Naive thymus-derived CD8-positive, alpha-beta T cell (primary cell): Measurements from ENCODE around the gene ARHGAP4. TPM values are rescaled to one million over a fixed set of nuclear protein-coding genes. Genes with fewer than 3 reads are reported as not detected.

ENCODE experiments used
- ATAC-seq, 2 donors: fragments of 150-1000 bp; cut with Tn5 transposase in 1 of 2; sonication (Bioruptor Pico), chemical (Tn5 transposase) in 1 of 2; 1 replicate in 1 of 2; 2 replicates in 1 of 2; pipeline ENCODE4 v1.10.0; 2021; ENCODE audit warnings: mild to moderate bottlenecking in 2 of 2, moderate library complexity in 2 of 2
- POLR2A ChIA-PET: fragments of 350-600 bp; sonication (Branson Sonifier 250); formaldehyde crosslinking; loops from one replicate; lab custom pipeline; 2021; ENCODE audit warnings: antibody characterized with exemption; lab: Charles Lee
- DNase-seq, 10 donors: peaks; one replicate each; pipeline versions ENCODE4 v3.0.0 to v3.0.0-alpha.2; 2020 to 2022
- H3K27ac Mint-ChIP-seq, 10 donors: one replicate each; pipeline ENCODE4 v1.8.0; 2020 to 2022; ENCODE audit warnings: mild to moderate bottlenecking in 10 of 10, mixed read lengths in 10 of 10, moderate library complexity in 4 of 10, inconsistent platforms in 1 of 10
- H3K27me3 Mint-ChIP-seq, 5 donors: one replicate each; pipeline ENCODE4 v1.8.0; 2021 to 2022; ENCODE audit warnings: mixed read lengths in 5 of 5
- H3K36me3 Mint-ChIP-seq, 3 donors: one replicate each; pipeline ENCODE4 v1.8.0; 2020 to 2022; ENCODE audit warnings: mixed read lengths in 3 of 3, mild to moderate bottlenecking in 2 of 3, inconsistent platforms in 1 of 3
- H3K4me1 Mint-ChIP-seq, 4 donors: one replicate each; pipeline ENCODE4 v1.8.0; 2021 to 2022; ENCODE audit warnings: mixed read lengths in 4 of 4
- H3K4me3 Mint-ChIP-seq, 10 donors: one replicate each; pipeline ENCODE4 v1.8.0; 2020 to 2022; ENCODE audit warnings: mild to moderate bottlenecking in 10 of 10, mixed read lengths in 10 of 10, moderate library complexity in 6 of 10, inconsistent platforms in 1 of 10
- H3K9me3 Mint-ChIP-seq, 9 donors: one replicate each; pipeline ENCODE4 v1.8.0; 2020 to 2022; ENCODE audit warnings: mixed read lengths in 9 of 9, mild to moderate bottlenecking in 3 of 9, inconsistent platforms in 1 of 9, moderate library complexity in 1 of 9
- polyA plus RNA-seq, 3 donors: library from polyadenylated mRNA; unstranded; fragments of 300-500 nt; fragmentation: Illumina TruSeq; gene quantifications; one replicate each; pipeline ENCODE4 v1.2.3, GENCODE V29; 2021
- total RNA-seq, 8 experiments: library from RNA in 2 of 8; stranded (reverse) in 2 of 8; gene quantifications; one replicate each; pipeline ENCODE4 v1.2.3 and lab custom pipeline; 2021 to 2026

The ARHGAP4 gene
- total and polyA plus RNA-seq, 5 experiments from 2014 or later = 58.9 to 353 (median 112) TPM

- H3K4me3 Mint-ChIP-seq = peak overlapping the region; percentile 82 to 95 (median 93)
- H3K27me3 Mint-ChIP-seq = no peaks in the 10 kb centered on the region
- DNase-seq (no peak), ATAC-seq (no peak)
- POLR2A ChIA-PET = interaction anchor here (0.7 to 17.6 kb wide), 5 partner anchors 11 to 129 kb away, joined by 3 to 388 read pairs (median 48); partner anchors contain the start of genes AVPR2, IDH3G, NAA10 and RENBP
- H3K4me1 Mint-ChIP-seq = peaks cover 8 to 43% (median 36%) of the 10 kb centered on the region in 4 donors
- H3K9me3 Mint-ChIP-seq = no peaks in the 10 kb centered on the region
- H3K36me3 Mint-ChIP-seq = peaks cover 0 to 19% (median 5%) of the 10 kb centered on the region in 3 donors
- peak overlapping the region; percentile 86 to 99 (median 94) for H3K27ac Mint-ChIP-seq
Measured at GRCh38 chrX:153922932-153923857, 2.9 kb downstream of the ARHGAP4 start.

GRCh38 chrX:153921511-153922446 is 4.3 kb downstream of the ARHGAP4 start:
- DNase-seq = no peak
- POLR2A ChIA-PET = interaction anchor here (0.6 to 17.6 kb wide), 5 partner anchors 13 to 127 kb away, joined by 3 to 388 read pairs (median 48); partner anchors contain the start of genes AVPR2, IDH3G, NAA10 and RENBP
- Mint-ChIP-seq H3K4me3 (peak overlapping the region; percentile 74 to 95 (median 92)), H3K4me1 (peaks cover 4 to 45% (median 35%) of the 10 kb centered on the region in 4 donors), H3K27ac (peak overlapping the region; percentile 40 to 96 (median 82)), H3K36me3 (peaks cover 0 to 30% (median 5%) of the 10 kb centered on the region in 3 donors), H3K27me3 (no peaks in the 10 kb centered on the region), H3K9me3 (no peaks in the 10 kb centered on the region)
- no peak for ATAC-seq

- H3K4me3 Mint-ChIP-seq = peak overlapping the region in 1 of 10 donors; percentile 82
Measured at GRCh38 chrX:153921070-153921469, 5.0 kb downstream of the ARHGAP4 start.

GRCh38 chrX:153920546-153920945 is 5.5 kb downstream of the ARHGAP4 start:
- Mint-ChIP-seq H3K4me3 (no peak overlapping the region), H3K36me3 (peaks cover 0 to 40% (median 5%) of the 10 kb centered on the region in 3 donors), H3K4me1 (peaks cover 7 to 51% (median 32%) of the 10 kb centered on the region in 4 donors), H3K9me3 (no peaks in the 10 kb centered on the region), H3K27ac (peak overlapping the region in 1 of 10 donors; percentile 58), H3K27me3 (no peaks in the 10 kb centered on the region)
- no peak for DNase-seq
- no peak for ATAC-seq
- POLR2A ChIA-PET = interaction anchor here (0.8 to 17.6 kb wide), 3 partner anchors 13 to 126 kb away, joined by 3 to 388 read pairs (median 144); partner anchors contain the start of genes AVPR2, IDH3G, RENBP and SSR4

More at GRCh38 chrX:153921070-153921469, 5.0 kb downstream of the ARHGAP4 start:
- Mint-ChIP-seq H3K27me3 (no peaks in the 10 kb centered on the region), H3K4me1 (peaks cover 5 to 46% (median 33%) of the 10 kb centered on the region in 4 donors), H3K27ac (peak overlapping the region in 1 of 10 donors; percentile 48), H3K36me3 (peaks cover 0 to 35% (median 5%) of the 10 kb centered on the region in 3 donors), H3K9me3 (no peaks in the 10 kb centered on the region)
- no peak for DNase-seq
- POLR2A ChIA-PET = interaction anchor here (0.8 to 17.6 kb wide), 3 partner anchors 14 to 127 kb away, joined by 3 to 388 read pairs (median 144); partner anchors contain the start of genes AVPR2, IDH3G, RENBP and SSR4
- ATAC-seq = no peak

- DNase-seq = no peak
- POLR2A ChIA-PET = interaction anchor here (0.5 to 0.7 kb wide), 2 partner anchors 19 to 26 kb away, joined by 4 to 5 read pairs; no protein-coding TSS in a partner anchor
- peak overlapping the region in 5 of 10 donors; percentile 33 to 72 (median 62) for H3K27ac Mint-ChIP-seq
- no peaks in the 10 kb centered on the region for H3K9me3 Mint-ChIP-seq
- H3K4me1 Mint-ChIP-seq = peaks cover 5 to 52% (median 27%) of the 10 kb centered on the region in 4 donors
- no peaks in the 10 kb centered on the region for H3K27me3 Mint-ChIP-seq
- peak overlapping the region in 1 of 10 donors; percentile 50 for H3K4me3 Mint-ChIP-seq
- ATAC-seq = no peak
- peaks cover 0 to 47% (median 5%) of the 10 kb centered on the region in 3 donors for H3K36me3 Mint-ChIP-seq
Measured at GRCh38 chrX:153919281-153919680, 6.8 kb downstream of the ARHGAP4 start.

GRCh38 chrX:153917869-153918268 is 8.2 kb downstream of the ARHGAP4 start:
- H3K27ac Mint-ChIP-seq = peak overlapping the region in 1 of 10 donors; percentile 51
- peaks cover 0 to 52% (median 5%) of the 10 kb centered on the region in 3 donors for H3K36me3 Mint-ChIP-seq
- H3K9me3 Mint-ChIP-seq = no peaks in the 10 kb centered on the region
- POLR2A ChIA-PET = interaction anchor here (0.7 to 1.3 kb wide), 4 partner anchors 8 to 49 kb away, joined by 3 to 4 read pairs (median 4); partner anchors contain the start of gene ARHGAP4
- H3K4me1 Mint-ChIP-seq = peaks cover 5 to 42% (median 14%) of the 10 kb centered on the region in 4 donors
- H3K4me3 Mint-ChIP-seq = no peak overlapping the region
- ATAC-seq (no peak), DNase-seq (no peak)
- no peaks in the 10 kb centered on the region for H3K27me3 Mint-ChIP-seq

- Mint-ChIP-seq H3K4me1 (peaks cover 5 to 30% (median 7%) of the 10 kb centered on the region in 4 donors), H3K36me3 (peaks cover 0 to 55% (median 5%) of the 10 kb centered on the region in 3 donors), H3K27ac (peak overlapping the region in 2 of 10 donors; percentile 22 to 59), H3K27me3 (no peaks in the 10 kb centered on the region), H3K4me3 (no peak overlapping the region), H3K9me3 (peaks cover 0 to 3% (median 0%) of the 10 kb centered on the region in 9 donors)
- no peak for ATAC-seq
- no peak for DNase-seq
- POLR2A ChIA-PET = interaction anchor here (1.2 kb wide), 1 partner anchor 10 kb away, joined by 3 read pairs; the partner anchor contains the start of gene AVPR2
Measured at GRCh38 chrX:153913701-153914100, 12.4 kb downstream of the ARHGAP4 start.

GRCh38 chrX:153913211-153913610 is 12.9 kb downstream of the ARHGAP4 start:
- Mint-ChIP-seq H3K36me3 (peaks cover 0 to 55% (median 5%) of the 10 kb centered on the region in 3 donors), H3K27me3 (no peaks in the 10 kb centered on the region), H3K27ac (no peak overlapping the region), H3K9me3 (peaks cover 0 to 3% (median 0%) of the 10 kb centered on the region in 9 donors), H3K4me1 (peaks cover 5 to 30% (median 7%) of the 10 kb centered on the region in 4 donors), H3K4me3 (no peak overlapping the region)
- DNase-seq = no peak
- ATAC-seq = no peak
- POLR2A ChIA-PET = interaction anchor here (1.2 to 11.6 kb wide), 2 partner anchors 9 to 11 kb away, joined by 3 to 144 read pairs; partner anchors contain the start of genes ARHGAP4 and AVPR2

- peak overlapping the region in 6 of 10 donors; percentile 8 to 69 (median 52) for H3K4me3 Mint-ChIP-seq
- POLR2A ChIA-PET = interaction anchor here (1.2 to 11.6 kb wide), 3 partner anchors 13 to 186 kb away, joined by 3 to 144 read pairs (median 4); partner anchors contain the start of gene ARHGAP4
- peaks cover 5 to 28% (median 7%) of the 10 kb centered on the region in 4 donors for H3K4me1 Mint-ChIP-seq
- DNase-seq = peak in 2 of 10 donors; percentile 49 to 50
- H3K36me3 Mint-ChIP-seq = peaks cover 0 to 46% (median 5%) of the 10 kb centered on the region in 3 donors
- ATAC-seq = peak; percentile 84 to 89
- H3K27me3 Mint-ChIP-seq = no peaks in the 10 kb centered on the region
- H3K27ac Mint-ChIP-seq = peak overlapping the region; percentile 51 to 93 (median 73)
- peaks cover 0 to 3% (median 0%) of the 10 kb centered on the region in 9 donors for H3K9me3 Mint-ChIP-seq
Measured at GRCh38 chrX:153911798-153912197, 14.3 kb downstream of the ARHGAP4 start.

- H3K4me1 Mint-ChIP-seq = peaks cover 7 to 31% (median 18%) of the 10 kb centered on the region in 4 donors
- no peak overlapping the region for H3K4me3 Mint-ChIP-seq
- peaks cover 0 to 36% (median 5%) of the 10 kb centered on the region in 3 donors for H3K36me3 Mint-ChIP-seq
- H3K9me3 Mint-ChIP-seq = peaks cover 0 to 3% (median 0%) of the 10 kb centered on the region in 9 donors
- POLR2A ChIA-PET = interaction anchor here (0.7 to 11.6 kb wide), 4 partner anchors 14 to 46 kb away, joined by 3 to 144 read pairs (median 4); partner anchors contain the start of gene ARHGAP4
- DNase-seq (no peak), ATAC-seq (no peak)
- H3K27ac Mint-ChIP-seq = no peak overlapping the region
- H3K27me3 Mint-ChIP-seq = no peaks in the 10 kb centered on the region
Measured at GRCh38 chrX:153910446-153910845, 15.6 kb downstream of the ARHGAP4 start.

- peaks cover 0 to 3% (median 0%) of the 10 kb centered on the region in 9 donors for H3K9me3 Mint-ChIP-seq
- peaks cover 7 to 34% (median 20%) of the 10 kb centered on the region in 4 donors for H3K4me1 Mint-ChIP-seq
- peaks cover 0 to 35% (median 5%) of the 10 kb centered on the region in 3 donors for H3K36me3 Mint-ChIP-seq
- POLR2A ChIA-PET = interaction anchor here (1.0 to 11.6 kb wide), 4 partner anchors 8 to 32 kb away, joined by 4 to 144 read pairs (median 4); partner anchors contain the start of gene ARHGAP4
- no peaks in the 10 kb centered on the region for H3K27me3 Mint-ChIP-seq
- no peak for ATAC-seq
- peak overlapping the region in 1 of 10 donors; percentile 55 for H3K27ac Mint-ChIP-seq
- DNase-seq = no peak
- peak overlapping the region in 1 of 10 donors; percentile 26 for H3K4me3 Mint-ChIP-seq
Measured at GRCh38 chrX:153909980-153910360, 16.1 kb downstream of the ARHGAP4 start.
